K562 (cell line): ENCODE results near the gene SLC6A13.

Source experiments
- CTCF ChIP-seq, 3 experiments: IDR thresholded peaks in 2 of 3; conservative IDR thresholded peaks in 1 of 3; 2 replicates each; pipeline ENCODE4 v1.5.1; 2011 to 2012; ENCODE audit warnings: low read length in 3 of 3, mild to moderate bottlenecking in 3 of 3, control low read depth in 2 of 3, improper control_type of control experiment in 1 of 3, inconsistent platforms in 1 of 3, low read depth in 1 of 3, mixed read lengths in 1 of 3, moderate library complexity in 1 of 3; ENCODE audit not compliant: insufficient read depth in 2 of 3
- E2F1 ChIP-seq: sonication (generic); formaldehyde crosslinking; IDR thresholded peaks from 2 replicates; pipeline ENCODE4 v1.8.1; 2023; ENCODE audit warnings: mild to moderate bottlenecking, missing genetic modification reagents, moderate library complexity
- NFRKB ChIP-seq: fragments of 450-650 bp; IDR thresholded peaks from 2 replicates; pipeline ENCODE4 v1.6.1; 2016; ENCODE audit warnings: low read depth
- NUFIP1 ChIP-seq: fragments of 450-650 bp; IDR thresholded peaks from 2 replicates; pipeline ENCODE4 v1.6.1; 2018; ENCODE audit not compliant: partially characterized antibody
- THRA ChIP-seq: fragments of 450-650 bp; IDR thresholded peaks from 2 replicates; pipeline ENCODE4 v1.6.1; 2017; ENCODE audit warnings: mild to moderate bottlenecking, moderate library complexity

GRCh38 chr12:184811-185575 is 77.6 kb downstream of the SLC6A13 start:
- no peak for TF ChIP-seq NUFIP1
- no peak for TF ChIP-seq CTCF (IDR thresholded peaks at IDR 0.05 in 2 of 3, conservative IDR thresholded peaks at IDR 0.05 in 1 of 3; ENCODE audit: insufficient read depth in 2 of 3, low read depth in 1 of 3, low read length in 3 of 3)
- TF ChIP-seq THRA = no peak
- no peak for TF ChIP-seq NFRKB
- TF ChIP-seq E2F1 (CRISPR knock-in tag) = no peak
